Mucosa of rectum (tissue), 2 donors: ENCODE measurements around the gene CDK10.
"Not testable (repeated sequence)": the region's sequence is repeated elsewhere in the genome, so short reads cannot be mapped to it uniquely, and the experiment has no call there.

ENCODE experiments used
- H3K27ac ChIP-seq, 2 donors: one replicate each; pipeline ENCODE4 v1.7.0; 2013; ENCODE audit warnings: inconsistent platforms in 2 of 2, low read depth in 2 of 2, low read length in 2 of 2
- H3K27me3 ChIP-seq, 2 donors: one replicate each; pipeline ENCODE4 v1.7.0; 2013; ENCODE audit warnings: low read length in 2 of 2; ENCODE audit not compliant: control insufficient read depth in 2 of 2, insufficient read depth in 2 of 2
- H3K36me3 ChIP-seq, 2 donors: one replicate each; pipeline ENCODE4 v1.7.0; 2013; ENCODE audit warnings: low read length in 2 of 2; ENCODE audit not compliant: control insufficient read depth in 2 of 2, insufficient read depth in 2 of 2
- H3K4me1 ChIP-seq, 2 donors: one replicate each; pipeline ENCODE4 v1.7.0; 2013; ENCODE audit warnings: low read length in 2 of 2, mild to moderate bottlenecking in 1 of 2; ENCODE audit not compliant: control insufficient read depth in 2 of 2, insufficient read depth in 2 of 2
- H3K4me3 ChIP-seq, 2 donors: one replicate each; pipeline ENCODE4 v1.7.0; 2013; ENCODE audit warnings: low read length in 2 of 2
- H3K9ac ChIP-seq, 2 donors: one replicate each; pipeline ENCODE4 v1.7.0; 2013; ENCODE audit warnings: low read length in 2 of 2, low read depth in 1 of 2, mild to moderate bottlenecking in 1 of 2
- H3K9me3 ChIP-seq, 2 donors: one replicate each; pipeline ENCODE4 v1.7.0; 2013; ENCODE audit warnings: low read length in 2 of 2; ENCODE audit not compliant: control insufficient read depth in 2 of 2
- donor health status: healthy.
- donor health status: Normal muscosa, but diverticular disease.

Gene CDK10

DNA sequence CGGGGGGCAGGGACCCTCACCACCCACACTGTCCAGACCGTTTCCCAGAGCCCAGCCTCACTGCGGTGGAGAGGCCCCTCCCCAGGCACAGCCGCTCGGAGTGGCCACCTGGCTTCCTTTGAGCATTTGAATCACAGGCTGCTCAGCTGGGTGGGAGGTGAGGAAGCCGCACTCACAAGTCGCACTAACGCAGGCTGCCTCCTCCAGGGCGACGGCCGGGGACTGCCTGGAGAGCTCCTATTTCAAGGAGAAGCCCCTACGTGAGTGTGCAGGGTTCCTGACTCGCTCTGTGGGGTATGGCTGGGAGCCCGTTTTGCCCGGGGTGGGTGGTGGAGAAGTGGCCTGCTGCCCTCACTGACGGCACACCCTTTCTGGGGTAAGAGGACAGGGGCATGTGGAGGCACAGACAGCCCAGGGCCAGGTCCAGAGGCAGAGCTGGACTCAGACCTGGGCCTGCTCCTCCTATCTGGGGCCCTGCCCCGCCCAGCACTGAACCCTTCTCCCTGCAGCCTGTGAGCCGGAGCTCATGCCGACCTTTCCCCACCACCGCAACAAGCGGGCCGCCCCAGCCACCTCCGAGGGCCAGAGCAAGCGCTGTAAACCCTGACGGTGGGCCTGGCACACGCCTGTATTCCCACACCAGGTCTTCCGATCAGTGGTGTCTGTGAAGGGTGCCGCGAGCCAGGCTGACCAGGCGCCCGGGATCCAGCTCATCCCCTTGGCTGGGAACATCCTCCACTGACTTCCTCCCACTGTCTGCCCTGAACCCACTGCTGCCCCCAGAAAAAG is 8.8 kb downstream of the CDK10 start:
- Histone ChIP-seq H3K4me1 (peaks cover 5 to 9% of the 10 kb centered on the region in 2 donors), H3K9ac (no peak overlapping the region), H3K4me3 (no peak overlapping the region), H3K27me3 (no peaks in the 10 kb centered on the region), H3K9me3 (no peaks in the 10 kb centered on the region), H3K27ac (peak overlapping the region in 1 of 2 donors; percentile 23), H3K36me3 (peaks cover 36 to 46% of the 10 kb centered on the region in 2 donors)

DNA sequence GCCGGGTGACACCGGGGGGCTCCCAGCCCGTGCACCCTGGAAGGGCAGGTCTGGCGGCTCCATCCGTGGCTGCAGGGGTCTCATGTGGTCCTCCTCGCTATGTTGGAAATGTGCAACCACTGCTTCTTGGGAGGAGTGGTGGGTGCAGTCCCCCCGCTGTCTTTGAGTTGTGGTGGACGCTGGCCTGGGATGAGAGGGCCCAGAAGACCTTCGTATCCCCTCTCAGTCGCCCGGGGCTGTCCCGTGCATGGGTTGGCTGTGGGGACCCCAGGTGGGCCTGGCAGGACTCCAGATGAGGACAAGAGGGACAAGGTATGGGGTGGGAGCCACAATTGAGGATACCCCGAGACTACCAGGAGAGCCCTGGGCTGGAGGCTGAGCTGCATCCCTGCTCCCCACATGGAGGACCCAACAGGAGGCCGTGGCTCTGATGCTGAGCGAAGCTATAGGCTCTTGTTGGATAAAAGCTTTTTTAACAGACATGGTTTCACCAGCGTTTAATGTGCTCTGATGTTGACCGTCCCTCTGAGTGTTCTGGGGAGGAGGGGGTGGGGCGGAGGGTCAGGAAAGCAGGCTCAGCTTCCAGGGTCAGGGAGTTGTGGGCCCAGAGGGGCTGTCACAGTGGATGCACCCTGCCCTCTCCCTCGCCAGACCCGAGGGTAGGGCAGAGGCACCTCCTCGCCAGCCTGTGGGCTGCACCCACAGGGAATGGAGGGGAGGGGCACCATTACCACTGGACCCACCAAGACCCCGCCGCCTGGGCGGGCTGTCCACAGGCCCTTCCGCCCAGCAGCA is 9.6 kb downstream of the CDK10 start:
- Histone ChIP-seq H3K4me1 (peaks cover 9 to 15% of the 10 kb centered on the region in 2 donors), H3K27ac (peak overlapping the region in 1 of 2 donors; percentile 16), H3K9me3 (no peaks in the 10 kb centered on the region), H3K36me3 (peaks cover 31 to 41% of the 10 kb centered on the region in 2 donors), H3K4me3 (no peak overlapping the region), H3K9ac (no peak overlapping the region), H3K27me3 (no peaks in the 10 kb centered on the region)

DNA sequence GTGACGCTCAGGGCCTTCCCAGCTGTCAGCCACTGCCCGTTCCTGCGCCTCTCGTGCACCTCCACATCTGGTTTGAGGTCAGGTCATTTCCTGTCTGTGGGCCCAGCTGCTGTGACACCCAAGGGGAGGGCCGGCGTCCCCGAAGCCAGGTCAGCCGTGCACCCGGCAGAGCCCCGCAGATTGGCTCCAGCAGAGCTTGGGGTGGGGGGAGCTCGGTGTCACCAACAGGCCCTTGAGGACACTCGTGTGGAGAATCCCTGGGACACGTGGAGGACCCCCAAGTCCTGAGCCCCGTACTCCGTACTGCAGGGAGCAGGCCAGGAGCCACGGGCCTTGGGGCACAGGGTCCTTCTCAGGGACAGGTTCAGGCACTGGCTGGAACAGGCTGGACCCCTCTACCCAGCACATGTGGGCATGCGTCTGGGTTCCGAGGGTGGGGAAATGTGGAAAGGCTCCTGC is 10.2 kb downstream of the CDK10 start:
- H3K4me1 ChIP-seq, result peaks cover 9 to 15% of the 10 kb centered on the region in 2 donors
- peaks cover 26 to 34% of the 10 kb centered on the region in 2 donors for H3K36me3 ChIP-seq

DNA sequence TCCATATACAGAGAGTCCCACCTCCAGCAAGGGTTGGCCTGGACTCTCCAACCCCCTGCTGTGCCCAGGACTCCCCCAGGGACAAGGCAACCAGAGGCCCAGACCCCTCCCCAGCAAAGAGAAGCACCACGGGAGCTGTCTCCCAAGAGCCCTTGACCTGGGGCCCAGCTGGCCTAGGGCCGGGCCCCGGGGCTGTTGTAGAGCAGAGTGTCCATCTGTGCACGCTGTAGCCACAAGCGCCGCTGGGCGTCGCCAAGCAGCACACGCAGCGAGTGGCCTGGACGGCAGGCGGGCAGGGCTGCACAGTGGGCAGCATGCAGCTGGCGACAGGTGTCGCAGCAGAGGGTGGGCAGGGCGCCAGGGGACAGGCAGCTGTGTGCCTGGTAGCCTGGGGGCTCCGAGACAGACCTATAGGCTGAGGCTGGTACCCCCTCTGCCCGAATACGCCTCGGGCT is 10.7 kb downstream of the CDK10 start:
- no peak overlapping the region for H3K27ac ChIP-seq
- no peaks in the 10 kb centered on the region for H3K27me3 ChIP-seq
- H3K9ac ChIP-seq, result no peak overlapping the region
- H3K36me3 ChIP-seq, result peaks cover 24 to 31% of the 10 kb centered on the region in 2 donors
- H3K4me3 ChIP-seq, result no peak overlapping the region
- peaks cover 10 to 17% of the 10 kb centered on the region in 2 donors for H3K4me1 ChIP-seq
- H3K9me3 ChIP-seq, result no peaks in the 10 kb centered on the region

More for the DNA sequence above, 10.2 kb downstream of the CDK10 start:
- H3K27me3 ChIP-seq, result no peaks in the 10 kb centered on the region
- no peak overlapping the region for H3K27ac ChIP-seq
- H3K4me3 ChIP-seq, result no peak overlapping the region
- no peaks in the 10 kb centered on the region for H3K9me3 ChIP-seq
- H3K9ac ChIP-seq, result no peak overlapping the region

DNA sequence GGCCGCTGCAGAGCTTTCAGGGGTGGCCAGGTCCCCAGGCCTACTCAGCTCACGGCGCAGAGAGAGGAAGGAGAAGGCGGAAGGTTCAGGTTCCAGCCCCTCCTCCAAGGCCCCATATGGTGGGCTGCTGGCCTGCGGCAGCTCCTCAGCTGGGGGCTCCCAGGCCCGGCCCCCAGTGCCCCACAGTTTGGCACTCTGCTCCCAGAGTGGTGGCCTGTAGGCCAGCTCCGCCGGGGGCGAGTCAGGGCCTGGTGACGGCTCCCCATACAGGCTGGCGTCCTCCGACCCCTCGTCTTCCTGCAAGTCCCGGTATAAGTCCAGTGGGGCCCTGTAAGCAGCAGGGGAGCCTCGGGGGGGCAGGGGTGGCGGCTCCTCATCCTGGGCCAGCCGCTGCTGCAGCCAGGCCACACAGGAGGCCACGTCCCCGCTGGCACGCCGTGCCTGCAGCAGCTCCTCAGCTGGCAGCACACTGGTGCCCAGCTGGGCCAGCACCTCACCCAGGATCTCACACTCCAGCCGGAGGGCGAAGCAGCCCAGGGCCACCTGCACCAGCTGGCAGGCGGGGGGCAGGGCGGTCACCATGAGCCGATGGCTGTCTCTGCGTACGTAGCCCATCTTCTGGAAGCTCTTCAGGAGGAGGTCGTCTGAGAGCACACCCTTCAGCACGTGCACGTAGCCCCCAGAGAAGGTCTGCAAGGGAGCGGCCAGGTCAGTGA is 11.3 kb downstream of the CDK10 start:
- H3K27me3 ChIP-seq, result no peaks in the 10 kb centered on the region
- H3K9me3 ChIP-seq, result no peaks in the 10 kb centered on the region
- H3K4me1 ChIP-seq, result peaks cover 13 to 19% of the 10 kb centered on the region in 2 donors
- no peak overlapping the region for H3K4me3 ChIP-seq
- H3K36me3 ChIP-seq, result peaks cover 24 to 28% of the 10 kb centered on the region in 2 donors
- no peak overlapping the region for H3K9ac ChIP-seq
- no peak overlapping the region for H3K27ac ChIP-seq

DNA sequence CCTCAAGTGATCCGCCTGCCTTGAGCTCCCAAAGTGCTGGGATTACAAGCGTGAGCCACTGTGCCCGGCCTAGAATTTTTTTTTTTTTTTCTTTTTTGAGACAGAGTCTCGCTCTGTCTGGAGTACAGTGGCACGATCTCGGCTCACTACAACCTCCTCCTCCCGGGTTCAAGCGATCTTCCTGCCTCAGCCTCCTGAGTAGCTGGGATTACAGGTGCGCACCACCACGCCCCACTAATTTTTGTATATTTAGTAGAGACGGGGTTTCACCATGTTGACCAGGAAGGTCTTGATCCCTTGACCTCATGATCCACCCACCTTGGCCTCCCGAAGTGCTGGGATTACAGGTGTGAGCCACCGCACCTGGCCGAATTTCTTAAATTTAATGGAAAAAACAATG is 12.2 kb downstream of the CDK10 start:
- H3K27ac ChIP-seq, result not testable (repeated sequence)

DNA sequence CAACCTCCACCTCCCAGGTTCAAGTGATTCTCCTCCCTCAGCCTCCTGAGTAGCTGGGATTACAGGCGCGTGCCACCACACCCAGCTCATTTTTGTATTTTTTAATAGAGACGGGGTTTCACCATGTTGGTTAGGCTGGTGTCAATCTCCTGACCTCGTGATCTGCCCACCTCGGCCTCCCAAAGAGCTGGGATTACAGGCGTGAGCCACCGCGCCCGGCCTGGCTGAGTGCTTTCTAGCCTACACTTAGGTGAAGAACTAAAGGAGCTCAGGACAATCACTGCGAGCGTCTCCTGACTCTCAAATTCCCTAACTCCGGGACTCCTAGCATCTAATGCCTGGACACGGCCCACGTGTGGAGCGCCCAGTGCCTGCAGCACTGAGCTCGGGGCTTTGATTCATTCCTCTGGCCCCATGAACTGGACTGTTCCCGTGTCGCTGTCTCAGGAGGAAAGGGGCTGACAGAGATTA is 13.2 kb downstream of the CDK10 start:
- H3K9ac ChIP-seq, H3K27me3 ChIP-seq, H3K9me3 ChIP-seq, H3K27ac ChIP-seq: not testable (repeated sequence)
- peaks cover 14% of the 10 kb centered on the region in 2 donors for H3K36me3 ChIP-seq
- H3K4me3 ChIP-seq, result peak overlapping the region in 1 of 2 donors; percentile 54
- peaks cover 13 to 19% of the 10 kb centered on the region in 2 donors for H3K4me1 ChIP-seq

More for the DNA sequence above, 12.2 kb downstream of the CDK10 start:
- H3K4me3 ChIP-seq, H3K9me3 ChIP-seq, H3K27me3 ChIP-seq, H3K9ac ChIP-seq: not testable (repeated sequence)
- peaks cover 13 to 19% of the 10 kb centered on the region in 2 donors for H3K4me1 ChIP-seq
- peaks cover 18 to 20% of the 10 kb centered on the region in 2 donors for H3K36me3 ChIP-seq

DNA sequence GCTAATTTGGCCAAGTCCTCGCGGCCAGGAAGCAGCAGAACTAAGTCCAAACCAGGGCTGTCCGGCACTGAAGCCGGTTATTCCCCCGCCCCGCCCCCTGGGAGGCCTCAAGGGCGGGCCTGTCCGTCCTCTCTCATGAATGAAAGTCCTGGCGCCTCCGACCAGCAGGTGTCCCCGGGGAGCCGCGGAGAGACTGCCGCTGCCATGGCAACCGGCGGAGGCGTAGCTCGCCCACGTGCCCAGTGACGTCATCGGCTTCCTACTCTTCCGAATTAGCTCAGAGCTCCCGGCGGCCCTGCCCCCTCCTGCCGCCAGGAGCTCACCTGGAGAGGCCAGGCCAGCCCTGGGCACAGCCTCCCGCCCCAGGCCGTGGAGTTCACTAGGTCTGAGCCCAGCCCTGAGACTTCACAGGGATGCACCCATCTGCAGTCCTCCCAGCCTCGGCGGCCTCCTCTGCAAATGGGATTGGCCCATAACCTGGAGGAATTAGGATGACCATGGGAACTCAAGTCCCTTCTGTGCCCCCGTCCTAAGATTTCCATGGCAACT is 13.7 kb downstream of the CDK10 start:
- Histone ChIP-seq H3K9me3 (no peaks in the 10 kb centered on the region), H3K9ac (peak overlapping the region; percentile 69 to 89), H3K4me1 (peaks cover 13 to 19% of the 10 kb centered on the region in 2 donors), H3K27me3 (no peaks in the 10 kb centered on the region), H3K36me3 (peaks cover 10 to 14% of the 10 kb centered on the region in 2 donors), H3K4me3 (peak overlapping the region; percentile 72 to 82), H3K27ac (peak overlapping the region; percentile 92 to 95)

DNA sequence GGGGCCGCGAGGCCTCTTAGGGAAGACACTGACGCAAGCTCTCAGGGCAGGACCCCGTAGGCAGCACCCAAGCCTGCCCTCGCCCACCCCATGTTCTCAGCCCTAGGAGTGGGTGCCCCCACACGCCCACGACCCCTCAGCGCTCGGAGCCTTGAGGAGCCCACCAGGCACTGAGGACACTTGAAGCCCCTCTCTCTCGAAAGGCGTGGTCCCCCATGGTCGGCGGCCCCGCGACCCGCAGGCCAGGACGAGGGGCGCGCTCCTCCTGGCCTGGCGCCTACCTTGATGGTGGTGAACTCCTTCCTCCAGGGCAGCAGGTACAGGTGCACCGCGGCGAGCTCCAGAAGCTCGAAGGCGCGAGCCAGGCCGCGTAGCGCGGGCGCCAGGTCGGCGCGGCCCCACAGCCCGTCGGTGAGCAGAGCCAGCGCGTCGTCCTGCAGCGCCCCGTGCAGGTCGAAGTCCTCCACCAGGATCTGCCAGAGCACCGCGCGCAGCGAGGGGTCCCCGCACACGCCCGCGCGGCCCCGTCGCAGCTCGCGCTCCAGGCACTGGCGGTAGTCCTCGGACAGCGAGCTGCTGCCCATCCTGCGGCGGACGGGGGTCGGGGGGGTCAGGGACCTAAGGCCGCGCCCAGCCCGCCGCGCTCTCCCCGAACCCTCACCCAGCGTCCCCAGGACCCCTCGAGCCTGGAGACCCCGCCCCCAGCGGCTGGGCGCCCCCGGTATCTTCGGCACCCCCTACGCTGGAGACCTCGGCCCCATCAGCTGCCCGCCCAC is 14.3 kb downstream of the CDK10 start:
- peaks cover 4 to 9% of the 10 kb centered on the region in 2 donors for H3K36me3 ChIP-seq
- H3K27me3 ChIP-seq, result no peaks in the 10 kb centered on the region
- H3K9ac ChIP-seq, result peak overlapping the region; percentile 69 to 89
- no peaks in the 10 kb centered on the region for H3K9me3 ChIP-seq
- peaks cover 13 to 19% of the 10 kb centered on the region in 2 donors for H3K4me1 ChIP-seq
- peak overlapping the region; percentile 72 to 82 for H3K4me3 ChIP-seq
- peak overlapping the region; percentile 92 to 95 for H3K27ac ChIP-seq
